NT2/D1 (cell line): ENCODE results near the gene EMILIN1.
"Not testable (repeated sequence)": the region's sequence is repeated elsewhere in the genome, so short reads cannot be mapped to it uniquely, and the experiment has no call there.

Source experiments
- DNase-seq: peaks from one replicate; pipeline ENCODE4 v3.0.0-alpha.2; 2011; ENCODE audit warnings: low read depth, low spot score
- H3K27me3 ChIP-seq: 2 replicates; pipeline ENCODE4 v1.6.0; 2011; ENCODE audit warnings: mild to moderate bottlenecking; ENCODE audit not compliant: insufficient read length, insufficient read depth
- H3K36me3 ChIP-seq: 2 replicates; pipeline ENCODE4 v1.6.1; 2011; ENCODE audit warnings: mild to moderate bottlenecking, low read length, mixed read lengths; ENCODE audit not compliant: insufficient read depth, insufficient read length
- H3K4me1 ChIP-seq: 2 replicates; pipeline ENCODE4 v1.5.1; 2011; ENCODE audit not compliant: insufficient read depth, insufficient read length
- H3K4me3 ChIP-seq: 2 replicates; pipeline ENCODE4 v1.5.1; 2011; ENCODE audit warnings: low read depth; ENCODE audit not compliant: insufficient read length
- H3K9ac ChIP-seq: 2 replicates; pipeline ENCODE4 v1.6.0; 2011; ENCODE audit warnings: low read depth; ENCODE audit not compliant: insufficient read length
- H3K9me3 ChIP-seq: 2 replicates; pipeline ENCODE4 v1.5.1; 2011; ENCODE audit warnings: mild to moderate bottlenecking, low read length; ENCODE audit not compliant: insufficient read depth
- SUZ12 ChIP-seq: IDR thresholded peaks from 2 replicates; pipeline ENCODE4 v1.6.1; 2011; ENCODE audit not compliant: insufficient read length, insufficient read depth; ENCODE audit errors: extremely low read depth
- YY1 ChIP-seq: IDR thresholded peaks from 2 replicates; pipeline ENCODE4 v1.6.1; 2011; ENCODE audit not compliant: insufficient read length, insufficient read depth
- ZNF274 ChIP-seq: IDR thresholded peaks from 2 replicates; pipeline ENCODE4 v1.6.1; 2011; ENCODE audit warnings: mild to moderate bottlenecking, low read depth, low read length

EMILIN1 gene

DNA sequence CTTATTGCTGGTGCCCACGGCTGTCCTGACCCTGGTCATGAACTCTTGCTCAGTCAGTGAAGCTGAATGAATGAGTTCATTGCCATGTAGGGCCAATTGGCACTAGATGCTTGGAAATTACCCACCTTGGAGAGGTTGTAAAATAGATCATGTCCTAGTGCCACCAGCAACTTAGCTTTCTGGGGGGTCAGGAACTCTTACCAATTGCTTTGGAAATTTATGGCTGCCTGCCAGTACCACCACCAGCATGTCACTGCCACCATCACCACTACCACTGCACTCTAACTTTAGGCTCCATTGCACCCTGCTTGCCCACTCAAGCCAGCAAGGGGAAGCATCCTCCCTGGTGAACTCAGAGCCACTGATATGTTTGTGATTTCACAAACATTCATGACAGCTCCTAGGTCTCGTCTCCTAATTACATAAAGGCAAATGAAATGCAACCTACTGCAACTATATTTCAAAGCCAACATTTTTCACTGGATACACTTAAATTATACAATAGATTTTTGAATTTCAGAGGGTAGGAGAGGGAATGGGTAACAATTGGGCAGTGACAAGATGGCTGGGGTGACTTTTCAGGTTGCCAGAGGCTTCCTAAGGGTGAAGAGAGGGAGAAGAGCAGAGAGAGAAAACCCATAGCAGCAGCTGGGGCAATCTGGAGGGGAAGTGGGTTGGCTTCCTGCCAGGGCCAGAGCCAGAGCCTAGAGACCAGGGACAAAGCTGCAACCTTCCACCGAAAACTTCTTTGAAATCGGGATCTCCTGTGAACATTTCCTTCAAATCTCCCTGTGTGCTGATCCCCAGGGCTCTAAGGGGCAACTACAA is 3.5 kb upstream of the EMILIN1 start:
- Histone ChIP-seq H3K9me3 (no peaks in the 10 kb centered on the region), H3K4me1 (peaks cover 3% of the 10 kb centered on the region), H3K9ac (no peak overlapping the region), H3K27me3 (no peaks in the 10 kb centered on the region), H3K36me3 (peaks cover 10% of the 10 kb centered on the region), H3K4me3 (no peak overlapping the region)
- no peak for TF ChIP-seq YY1
- TF ChIP-seq SUZ12 = no peak
- TF ChIP-seq ZNF274 = no peak
- no peak for DNase-seq

DNA sequence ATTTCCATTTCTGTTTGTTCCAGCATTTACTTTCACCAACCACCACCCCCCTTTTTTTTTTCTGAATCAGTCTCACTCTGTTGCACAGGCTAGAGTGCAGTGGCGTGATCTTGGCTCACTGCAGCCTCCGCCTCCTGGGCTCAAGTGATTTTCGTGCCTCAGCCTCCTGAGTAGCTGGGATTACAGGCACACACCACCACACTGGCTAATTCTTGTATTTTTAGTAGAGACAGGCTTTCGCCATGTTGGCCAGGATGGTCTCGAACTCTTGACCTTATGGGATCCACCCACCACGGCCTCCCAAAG is 2.9 kb upstream of the EMILIN1 start:
- not testable (repeated sequence) for H3K9ac ChIP-seq

DNA sequence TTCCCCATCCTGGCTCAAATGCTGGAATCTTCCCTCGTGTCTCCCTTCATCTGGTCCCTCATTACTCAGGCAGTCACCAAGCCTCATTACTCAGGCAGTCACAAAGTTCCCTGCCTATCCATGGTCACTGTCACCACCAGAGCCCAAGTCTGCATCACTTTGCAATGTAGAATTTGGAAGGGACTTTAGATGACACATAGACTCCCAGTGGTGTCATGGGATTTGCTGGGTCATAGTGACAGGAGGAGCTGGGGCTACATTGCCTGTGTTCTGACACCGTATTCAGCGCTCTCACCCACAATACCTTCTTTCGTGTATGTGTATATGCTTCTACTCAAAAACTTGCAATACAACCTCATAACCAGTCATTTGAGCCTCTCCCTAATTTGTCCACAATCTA is 2.1 kb upstream of the EMILIN1 start:
- H3K4me1 ChIP-seq = peaks cover 3% of the 10 kb centered on the region
- H3K9ac ChIP-seq = no peak overlapping the region
- DNase-seq = no peak
- H3K27me3 ChIP-seq = no peaks in the 10 kb centered on the region
- TF ChIP-seq YY1 (no peak), SUZ12 (no peak), ZNF274 (no peak)
- H3K4me3 ChIP-seq = no peak overlapping the region
- H3K36me3 ChIP-seq = no peaks in the 10 kb centered on the region
- no peaks in the 10 kb centered on the region for H3K9me3 ChIP-seq

More for the DNA sequence above, 2.9 kb upstream of the EMILIN1 start:
- not testable (repeated sequence) for DNase-seq, H3K27me3 ChIP-seq, H3K4me1 ChIP-seq, H3K9me3 ChIP-seq, H3K36me3 ChIP-seq, H3K4me3 ChIP-seq

DNA sequence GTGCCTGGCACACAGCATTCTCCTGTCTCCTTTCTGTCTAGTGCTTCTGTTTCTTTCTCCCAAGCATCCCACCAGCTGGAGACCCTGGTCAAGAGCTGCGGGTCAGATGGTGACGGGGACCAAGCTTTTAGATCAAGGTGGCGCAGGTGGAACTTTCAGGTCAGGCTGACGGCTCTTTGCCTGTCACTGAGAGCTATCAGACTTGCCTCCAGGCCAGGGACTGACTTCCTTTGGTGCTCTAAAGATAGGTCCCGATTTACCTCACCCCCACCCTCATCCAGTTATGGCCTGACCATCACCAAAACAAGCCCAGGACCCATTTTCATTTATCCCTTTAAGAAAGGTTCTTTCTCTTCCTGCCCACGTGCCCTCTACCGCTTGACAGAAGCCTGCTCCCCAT is 1.2 kb upstream of the EMILIN1 start:
- Histone ChIP-seq H3K36me3 (no peaks in the 10 kb centered on the region), H3K27me3 (no peaks in the 10 kb centered on the region), H3K4me3 (no peak overlapping the region), H3K4me1 (peaks cover 3% of the 10 kb centered on the region), H3K9me3 (no peaks in the 10 kb centered on the region), H3K9ac (no peak overlapping the region)
- no peak for TF ChIP-seq ZNF274
- no peak for TF ChIP-seq YY1
- no peak for TF ChIP-seq SUZ12
- no peak for DNase-seq

DNA sequence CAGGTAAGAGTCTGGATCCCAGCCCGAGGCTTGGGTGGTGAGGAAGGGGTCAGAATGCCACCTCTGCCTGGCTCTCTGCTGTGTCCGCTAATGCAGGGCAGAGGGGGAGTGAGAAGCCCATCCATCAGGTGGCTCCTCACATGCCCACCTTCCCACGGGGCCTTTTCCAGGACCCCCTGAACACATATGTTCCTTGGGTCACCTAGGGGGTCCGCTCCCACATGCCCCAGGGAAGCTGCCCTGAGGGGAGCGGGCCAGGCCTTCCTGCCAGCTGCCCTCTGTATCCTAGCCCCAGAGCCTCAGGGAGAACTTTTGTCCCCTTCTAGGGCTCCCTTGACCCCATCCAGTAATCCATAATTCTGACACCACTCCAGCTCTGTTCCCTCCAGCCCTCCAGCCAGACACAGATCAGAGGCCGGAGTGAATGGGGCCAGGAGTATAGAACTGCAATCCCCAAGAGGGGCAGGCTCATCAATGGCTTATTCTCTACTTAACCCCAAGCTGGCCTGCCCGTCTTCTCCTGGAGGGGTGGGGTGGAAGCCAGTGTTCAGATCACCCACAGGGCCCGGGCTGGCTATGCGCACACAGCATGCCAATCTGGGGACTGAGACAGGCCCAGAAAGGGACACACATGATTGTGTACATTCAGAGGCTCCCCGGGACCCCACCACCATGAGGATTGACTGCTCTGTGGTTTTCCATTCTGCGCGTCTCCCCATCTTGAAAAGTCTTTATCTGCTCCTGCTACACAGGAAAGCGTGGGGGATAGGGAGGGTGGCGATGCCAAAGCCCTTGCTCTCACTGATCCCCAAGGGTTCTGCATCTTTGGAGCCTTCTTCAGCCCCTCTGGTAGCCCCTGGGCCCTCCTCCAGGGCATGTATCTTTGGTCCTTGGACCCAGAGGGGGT is 1.1 kb downstream of the EMILIN1 start:
- no peaks in the 10 kb centered on the region for H3K27me3 ChIP-seq
- no peak for DNase-seq
- no peaks in the 10 kb centered on the region for H3K9me3 ChIP-seq
- H3K36me3 ChIP-seq = no peaks in the 10 kb centered on the region
- TF ChIP-seq ZNF274 (no peak), YY1 (no peak), SUZ12 (no peak)
- no peak overlapping the region for H3K9ac ChIP-seq
- peaks cover 5% of the 10 kb centered on the region for H3K4me1 ChIP-seq
- no peak overlapping the region for H3K4me3 ChIP-seq

DNA sequence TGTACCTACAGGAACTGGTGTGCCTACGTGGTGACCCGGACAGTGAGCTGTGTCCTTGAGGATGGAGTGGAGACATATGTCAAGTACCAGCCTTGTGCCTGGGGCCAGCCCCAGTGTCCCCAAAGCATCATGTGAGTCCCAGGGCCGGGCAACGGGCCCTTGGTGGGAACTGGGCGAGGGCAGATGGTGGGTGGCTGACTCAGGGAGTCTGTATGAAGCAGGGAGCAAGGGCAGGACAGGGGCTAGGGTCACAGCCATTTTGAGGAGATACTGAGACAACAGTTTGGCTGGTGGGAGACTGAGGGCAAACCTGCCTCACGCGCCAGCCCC is 1.7 kb downstream of the EMILIN1 start:
- Histone ChIP-seq H3K9ac (no peak overlapping the region), H3K4me3 (no peak overlapping the region)

DNA sequence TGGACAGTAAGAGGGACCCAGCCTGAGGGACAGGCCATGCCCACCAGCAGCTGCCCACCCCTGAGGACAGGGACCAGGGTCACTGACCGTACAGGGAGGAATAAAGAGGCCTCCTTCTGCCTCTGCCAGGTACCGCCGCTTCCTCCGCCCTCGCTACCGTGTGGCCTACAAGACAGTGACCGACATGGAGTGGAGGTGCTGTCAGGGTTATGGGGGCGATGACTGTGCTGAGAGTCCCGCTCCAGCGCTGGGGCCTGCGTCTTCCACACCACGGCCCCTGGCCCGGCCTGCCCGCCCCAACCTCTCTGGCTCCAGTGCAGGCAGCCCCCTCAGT is 2.2 kb downstream of the EMILIN1 start:
- Histone ChIP-seq H3K4me1 (peaks cover 7% of the 10 kb centered on the region), H3K27me3 (no peaks in the 10 kb centered on the region), H3K4me3 (no peak overlapping the region), H3K9ac (peak overlapping the region; percentile 47), H3K36me3 (no peaks in the 10 kb centered on the region), H3K9me3 (no peaks in the 10 kb centered on the region)
- DNase-seq = no peak
- TF ChIP-seq SUZ12 (no peak), ZNF274 (no peak), YY1 (no peak)

More for the DNA sequence above, 1.7 kb downstream of the EMILIN1 start:
- Histone ChIP-seq H3K36me3 (no peaks in the 10 kb centered on the region), H3K4me1 (peaks cover 5% of the 10 kb centered on the region), H3K27me3 (no peaks in the 10 kb centered on the region), H3K9me3 (no peaks in the 10 kb centered on the region)
- no peak for DNase-seq
- no peak for TF ChIP-seq SUZ12
- no peak for TF ChIP-seq YY1
- TF ChIP-seq ZNF274 = no peak
